Suppressor macrophage treated with lipopolysaccharide for 1 hour (primary cell): ENCODE measurements around the gene ADAT3.
A peak's percentile ranks its signal among the peaks of the same experiment; 100 is the strongest.

Experiments
- DNase-seq, 3 donors: peaks; one replicate each; pipeline ENCODE4 v3.0.0-alpha.2; 2020 to 2022

ADAT3 gene

GRCh38 chr19:1905110-1905862 lies at the start of gene ADAT3, which contains the start of gene SCAMP4:
Gene ADAT3, plus strand, starts transcription at chr19:1905399. Its CDS starts 6,649 bp downstream, at chr19:1912048.
Gene SCAMP4, plus strand, starts transcription at chr19:1905399. Its CDS starts 9,621 bp downstream, at chr19:1915020.
- peak; percentile 98 to 99 (median 99) for DNase-seq

- peak in 2 of 3 donors; percentile 27 to 33 for DNase-seq
Measured at GRCh38 chr19:1855828-1856255, 49.4 kb upstream of the ADAT3 start.

- no peak for DNase-seq
Measured at GRCh38 chr19:1856345-1856697, 48.9 kb upstream of the ADAT3 start.

- peak; percentile 93 to 94 (median 93) for DNase-seq
Measured at GRCh38 chr19:1856698-1857603, 48.2 kb upstream of the ADAT3 start.

- peak; percentile 34 to 54 (median 42) for DNase-seq
Measured at GRCh38 chr19:1857648-1858326, 47.4 kb upstream of the ADAT3 start.

- DNase-seq = no peak
Measured at GRCh38 chr19:1858412-1859081, 46.7 kb upstream of the ADAT3 start.

GRCh38 chr19:1859331-1859781 lies 45.8 kb upstream of the ADAT3 start:
- no peak for DNase-seq

GRCh38 chr19:1860042-1860775 lies 45.0 kb upstream of the ADAT3 start:
- DNase-seq = peak; percentile 81 to 85 (median 83)

GRCh38 chr19:1860821-1861598 lies 44.2 kb upstream of the ADAT3 start:
- no peak for DNase-seq

GRCh38 chr19:1861599-1862031 lies 43.6 kb upstream of the ADAT3 start:
- DNase-seq = peak; percentile 46 to 58 (median 48)

GRCh38 chr19:1862068-1862423 lies 43.2 kb upstream of the ADAT3 start:
- peak in 1 of 3 donors; percentile 27 for DNase-seq

- peak; percentile 41 to 86 (median 68) for DNase-seq
Measured at GRCh38 chr19:1862424-1863327, 42.5 kb upstream of the ADAT3 start.

GRCh38 chr19:1863328-1863637 lies 41.9 kb upstream of the ADAT3 start, which contains the start of gene KLF16:
Gene KLF16, minus strand, starts transcription at chr19:1863579. Its CDS starts 82 bp downstream, at chr19:1863497.
- DNase-seq = no peak

GRCh38 chr19:1863638-1864479 lies 41.3 kb upstream of the ADAT3 start:
- DNase-seq = peak; percentile 96 to 100 (median 98)

- DNase-seq = peak; percentile 79 to 92 (median 89)
Measured at GRCh38 chr19:1864480-1865171, 40.6 kb upstream of the ADAT3 start.

GRCh38 chr19:1865172-1866010 lies 39.8 kb upstream of the ADAT3 start:
- no peak for DNase-seq

GRCh38 chr19:1866693-1867348 lies 38.4 kb upstream of the ADAT3 start:
- no peak for DNase-seq
